Stimulated activated CD8-positive, alpha-beta memory T cell treated with anti-CD3 and anti-CD28 coated beads, Interleukin-12 subunit alpha, Interleukin-12 subunit beta, amount 100 ng/mL, for 24 hours (primary cell): Measurements from ENCODE around the gene HBG1.
"Not testable (repeated sequence)": the region's sequence is repeated elsewhere in the genome, so short reads cannot be mapped to it uniquely, and the experiment has no call there.

Source experiments
- DNase-seq: peaks from one replicate; pipeline ENCODE4 v3.0.0-alpha.2; 2020; ENCODE audit errors: extremely low read depth

Gene HBG1

GRCh38 chr11:5249807-5250396, at the start of gene HBG1:
TSS of gene HBG1 (minus strand) at chr11:5249857. CDS start at chr11:5249804, 53 bp downstream.
- not testable (repeated sequence) for DNase-seq

GRCh38 chr11:5298451-5298850, 48.8 kb upstream of the HBG1 start:
- DNase-seq = no peak

GRCh38 chr11:5297721-5298323, 48.2 kb upstream of the HBG1 start:
- DNase-seq = no peak

GRCh38 chr11:5294342-5294995, 44.8 kb upstream of the HBG1 start:
- DNase-seq = not testable (repeated sequence)

- DNase-seq = no peak
These were observed 43.4 kb upstream of the HBG1 start for GRCh38 chr11:5293028-5293427.

- no peak for DNase-seq
These were observed 41.7 kb upstream of the HBG1 start for GRCh38 chr11:5291207-5291838.

GRCh38 chr11:5290106-5290505, 40.4 kb upstream of the HBG1 start:
- DNase-seq = no peak

- DNase-seq = no peak
These were observed 40.0 kb upstream of the HBG1 start for GRCh38 chr11:5289696-5290095.

GRCh38 chr11:5288906-5289550, 39.4 kb upstream of the HBG1 start:
- no peak for DNase-seq

GRCh38 chr11:5288108-5288905, 38.6 kb upstream of the HBG1 start:
- no peak for DNase-seq

GRCh38 chr11:5286901-5287300, 37.2 kb upstream of the HBG1 start:
- no peak for DNase-seq

- DNase-seq = no peak
These were observed 36.7 kb upstream of the HBG1 start for GRCh38 chr11:5286351-5286750.

GRCh38 chr11:5285703-5286340, 36.2 kb upstream of the HBG1 start:
- DNase-seq = no peak

GRCh38 chr11:5284637-5285036, 35.0 kb upstream of the HBG1 start:
- DNase-seq = no peak

GRCh38 chr11:5283882-5284281, 34.2 kb upstream of the HBG1 start:
- no peak for DNase-seq

- no peak for DNase-seq
These were observed 33.4 kb upstream of the HBG1 start for GRCh38 chr11:5283086-5283485.

- DNase-seq = no peak
These were observed 33.0 kb upstream of the HBG1 start for GRCh38 chr11:5282628-5283027.

- no peak for DNase-seq
These were observed 31.9 kb upstream of the HBG1 start for GRCh38 chr11:5281596-5281995.

GRCh38 chr11:5280582-5281102, 31.0 kb upstream of the HBG1 start:
- no peak for DNase-seq

- DNase-seq = no peak
These were observed 29.9 kb upstream of the HBG1 start for GRCh38 chr11:5279471-5280090.
